Neural cell (in vitro differentiated cells): ENCODE data around the gene TLCD5. TPM values are rescaled to one million over a fixed set of nuclear protein-coding genes. Genes with fewer than 3 reads are reported as not detected.
A peak's percentile ranks its signal among the peaks of the same experiment; 100 is the strongest.

Experiments used
- H2AFZ ChIP-seq: fragments of 200-600, 300-800 bp; sonication (generic), shearing (Covaris generic); 2 replicates; pipeline ENCODE4 v1.6.0; 2014; ENCODE audit warnings: low read depth, mild to moderate bottlenecking, antibody characterized with exemption, low read length, moderate library complexity
- H3F3A ChIP-seq: fragments of 200-600 bp; shearing (Covaris generic); 2 replicates; pipeline ENCODE4 v1.6.1; 2016; ENCODE audit warnings: mild to moderate bottlenecking, moderate library complexity, mixed read lengths, antibody characterized with exemption, low read length; ENCODE audit not compliant: insufficient read depth, poor library complexity, severe bottlenecking
- H3K27ac ChIP-seq: fragments of 200-600, 300-800 bp; sonication (generic), shearing (Covaris generic); 2 replicates; pipeline ENCODE4 v1.5.1; 2014; ENCODE audit warnings: mild to moderate bottlenecking, low read length, moderate library complexity
- H3K27me3 ChIP-seq: fragments of 300-800, 200-600 bp; sonication (generic), shearing (Covaris generic); 2 replicates; pipeline ENCODE4 v1.6.0; 2014; ENCODE audit warnings: mild to moderate bottlenecking, low read depth, low read length, moderate library complexity; ENCODE audit not compliant: insufficient read depth
- H3K36me3 ChIP-seq: fragments of 300-800, 200-600 bp; sonication (generic), shearing (Covaris generic); 2 replicates; pipeline ENCODE4 v1.5.1; 2014; ENCODE audit warnings: mild to moderate bottlenecking, antibody characterized with exemption, low read length, moderate library complexity; ENCODE audit not compliant: insufficient read depth
- H3K4me2 ChIP-seq: fragments of 300-800, 200-600 bp; sonication (generic), shearing (Covaris generic); 2 replicates; pipeline ENCODE4 v1.6.0; 2014; ENCODE audit warnings: mild to moderate bottlenecking, low read length
- H3K4me3 ChIP-seq: fragments of 300-800, 200-600 bp; sonication (generic), shearing (Covaris generic); 2 replicates; pipeline ENCODE4 v1.5.1; 2014; ENCODE audit warnings: mild to moderate bottlenecking, low read length, moderate library complexity
- H3K79me2 ChIP-seq: fragments of 200-600 bp; shearing (Covaris generic); replicated peaks from 2 replicates; pipeline ENCODE4 v1.6.0; 2014; ENCODE audit warnings: mild to moderate bottlenecking, low read length, moderate library complexity; ENCODE audit not compliant: insufficient read depth
- H3K9ac ChIP-seq: fragments of 300-800, 200-600 bp; sonication (generic), shearing (Covaris generic); 2 replicates; pipeline ENCODE4 v1.6.1; 2016; ENCODE audit warnings: mild to moderate bottlenecking, low read length, mixed read lengths
- H3K9me2 ChIP-seq: fragments of 200-600 bp; shearing (Covaris generic); 2 replicates; pipeline ENCODE4 v1.6.1; 2016; ENCODE audit warnings: mild to moderate bottlenecking, low read length, mixed read lengths; ENCODE audit not compliant: insufficient read depth
- H3K9me3 ChIP-seq: fragments of 200-600, 300-800 bp; sonication (generic), shearing (Covaris generic); 2 replicates; pipeline ENCODE4 v1.6.1; 2016; ENCODE audit warnings: mild to moderate bottlenecking, mixed run types, low read length, moderate library complexity, mixed read lengths
- H4K20me1 ChIP-seq: fragments of 200-600 bp; shearing (Covaris generic); 2 replicates; pipeline ENCODE4 v1.6.1; 2016; ENCODE audit warnings: mild to moderate bottlenecking, mixed run types; ENCODE audit not compliant: insufficient read depth
- CTCF ChIP-seq: fragments of 450-650 bp; IDR thresholded peaks from 2 replicates; pipeline ENCODE4 v1.5.1; 2014; ENCODE audit warnings: antibody characterized with exemption, mild to moderate bottlenecking, moderate library complexity; ENCODE audit not compliant: poor library complexity, severe bottlenecking
- EP300 ChIP-seq: fragments of 450-650 bp; conservative IDR thresholded peaks from 2 replicates; pipeline ENCODE4 v1.6.1; 2014; ENCODE audit warnings: antibody characterized with exemption, mild to moderate bottlenecking, moderate library complexity; ENCODE audit not compliant: poor library complexity, severe bottlenecking
- EZH2 ChIP-seq: fragments of 200-600, 300-800 bp; shearing (Covaris generic), sonication (generic); IDR thresholded peaks from 2 replicates; pipeline ENCODE4 v1.6.1; 2014; ENCODE audit warnings: antibody characterized with exemption, low read length, borderline replicate concordance, mild to moderate bottlenecking; ENCODE audit not compliant: insufficient read depth, poor library complexity, severe bottlenecking
- MXI1 ChIP-seq: fragments of 450-650 bp; conservative IDR thresholded peaks from 2 replicates; pipeline ENCODE4 v1.6.1; 2014; ENCODE audit warnings: antibody characterized with exemption, mild to moderate bottlenecking; ENCODE audit not compliant: poor library complexity, severe bottlenecking
- POLR2AphosphoS5 ChIP-seq: IDR thresholded peaks from 2 replicates; pipeline ENCODE4 v1.6.1; 2012
- RAD21 ChIP-seq: fragments of 450-650 bp; conservative IDR thresholded peaks from 2 replicates; pipeline ENCODE4 v1.6.1; 2014; ENCODE audit warnings: antibody characterized with exemption, mild to moderate bottlenecking, moderate library complexity
- SMC3 ChIP-seq: fragments of 450-650 bp; conservative IDR thresholded peaks from 2 replicates; pipeline ENCODE4 v1.6.1; 2014; ENCODE audit warnings: antibody characterized with exemption, mild to moderate bottlenecking, moderate library complexity; ENCODE audit not compliant: poor library complexity
- TAF1 ChIP-seq: IDR thresholded peaks from 2 replicates; pipeline ENCODE4 v1.6.1; 2012; ENCODE audit warnings: low read depth
- polyA plus RNA-seq: library from polyadenylated mRNA; depleted of rRNA; stranded (reverse); fragments of >200 nt; gene quantifications from 2 replicates; pipeline ENCODE4 v1.2.3, GENCODE V29; 2014
- TF ChIP-seq, protein P1 (sequence below): IDR thresholded peaks from 2 replicates; pipeline ENCODE4 v1.6.1; 2012; ENCODE audit warnings: borderline replicate concordance

The TLCD5 gene
- polyA plus RNA-seq, 1 donor from 2014 or later, result 31.1 TPM

DNA sequence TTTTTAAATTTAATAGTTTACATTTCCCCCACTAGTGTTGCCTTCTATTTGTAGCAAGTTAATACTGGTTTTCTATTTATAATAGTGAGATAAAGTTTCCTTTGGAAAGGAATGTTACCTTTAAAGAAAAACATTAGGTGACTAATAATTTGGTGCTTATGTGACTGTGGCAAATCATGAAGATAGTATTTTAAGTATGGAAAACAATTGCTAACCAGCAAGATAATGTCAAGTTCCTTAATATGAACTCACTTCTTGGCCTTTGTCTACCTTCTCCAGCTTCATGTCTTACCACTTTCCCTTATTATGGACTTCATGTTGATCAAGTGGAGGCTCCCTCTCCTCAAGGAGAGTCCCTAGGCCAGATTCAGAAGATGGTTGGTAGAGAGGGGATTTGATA, 38.3 kb downstream of the TLCD5 start:
- H3F3A ChIP-seq, result no peaks in the 10 kb centered on the region
- H4K20me1 ChIP-seq, result no peaks in the 10 kb centered on the region
- no peaks in the 10 kb centered on the region for H3K9me2 ChIP-seq
- H3K9ac ChIP-seq, result no peak overlapping the region
- H3K9me3 ChIP-seq, result no peaks in the 10 kb centered on the region
- H2AFZ ChIP-seq, result no peak overlapping the region
- no peak overlapping the region for H3K4me2 ChIP-seq
- TF ChIP-seq MXI1 (no peak), CTCF (no peak), TAF1 (no peak), POLR2AphosphoS5 (no peak), EP300 (no peak), SMC3 (no peak), RAD21 (no peak)
- H3K4me3 ChIP-seq, result no peak overlapping the region
- H3K79me2 ChIP-seq, result peaks cover 18% of the 10 kb centered on the region
- no peaks in the 10 kb centered on the region for H3K36me3 ChIP-seq
- H3K27me3 ChIP-seq, result no peaks in the 10 kb centered on the region
- H3K27ac ChIP-seq, result no peak overlapping the region

- Histone ChIP-seq H3K36me3 (no peaks in the 10 kb centered on the region), H3K4me3 (no peak overlapping the region), H3F3A (no peaks in the 10 kb centered on the region), H3K9me2 (no peaks in the 10 kb centered on the region), H3K9me3 (no peaks in the 10 kb centered on the region), H2AFZ (no peak overlapping the region), H3K27me3 (no peaks in the 10 kb centered on the region), H4K20me1 (no peaks in the 10 kb centered on the region), H3K9ac (no peak overlapping the region), H3K4me2 (no peak overlapping the region), H3K79me2 (peaks cover 23% of the 10 kb centered on the region), H3K27ac (no peak overlapping the region)
- TF ChIP-seq RAD21 (no peak), POLR2AphosphoS5 (peak; percentile 23), EP300 (peak; percentile 69)
- TF ChIP-seq, protein P1, sequence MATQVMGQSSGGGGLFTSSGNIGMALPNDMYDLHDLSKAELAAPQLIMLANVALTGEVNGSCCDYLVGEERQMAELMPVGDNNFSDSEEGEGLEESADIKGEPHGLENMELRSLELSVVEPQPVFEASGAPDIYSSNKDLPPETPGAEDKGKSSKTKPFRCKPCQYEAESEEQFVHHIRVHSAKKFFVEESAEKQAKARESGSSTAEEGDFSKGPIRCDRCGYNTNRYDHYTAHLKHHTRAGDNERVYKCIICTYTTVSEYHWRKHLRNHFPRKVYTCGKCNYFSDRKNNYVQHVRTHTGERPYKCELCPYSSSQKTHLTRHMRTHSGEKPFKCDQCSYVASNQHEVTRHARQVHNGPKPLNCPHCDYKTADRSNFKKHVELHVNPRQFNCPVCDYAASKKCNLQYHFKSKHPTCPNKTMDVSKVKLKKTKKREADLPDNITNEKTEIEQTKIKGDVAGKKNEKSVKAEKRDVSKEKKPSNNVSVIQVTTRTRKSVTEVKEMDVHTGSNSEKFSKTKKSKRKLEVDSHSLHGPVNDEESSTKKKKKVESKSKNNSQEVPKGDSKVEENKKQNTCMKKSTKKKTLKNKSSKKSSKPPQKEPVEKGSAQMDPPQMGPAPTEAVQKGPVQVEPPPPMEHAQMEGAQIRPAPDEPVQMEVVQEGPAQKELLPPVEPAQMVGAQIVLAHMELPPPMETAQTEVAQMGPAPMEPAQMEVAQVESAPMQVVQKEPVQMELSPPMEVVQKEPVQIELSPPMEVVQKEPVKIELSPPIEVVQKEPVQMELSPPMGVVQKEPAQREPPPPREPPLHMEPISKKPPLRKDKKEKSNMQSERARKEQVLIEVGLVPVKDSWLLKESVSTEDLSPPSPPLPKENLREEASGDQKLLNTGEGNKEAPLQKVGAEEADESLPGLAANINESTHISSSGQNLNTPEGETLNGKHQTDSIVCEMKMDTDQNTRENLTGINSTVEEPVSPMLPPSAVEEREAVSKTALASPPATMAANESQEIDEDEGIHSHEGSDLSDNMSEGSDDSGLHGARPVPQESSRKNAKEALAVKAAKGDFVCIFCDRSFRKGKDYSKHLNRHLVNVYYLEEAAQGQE, result no peak
These were observed 40.4 kb downstream of the TLCD5 start for GRCh38 chr11:120365512-120365911.

- H3K27ac ChIP-seq, result no peak overlapping the region
- no peak overlapping the region for H3K9ac ChIP-seq
- H3K79me2 ChIP-seq, result peaks cover 52% of the 10 kb centered on the region
- H4K20me1 ChIP-seq, result no peaks in the 10 kb centered on the region
- H3K4me3 ChIP-seq, result no peak overlapping the region
- no peaks in the 10 kb centered on the region for H3K9me2 ChIP-seq
- TF ChIP-seq EP300 (no peak), TAF1 (no peak), POLR2AphosphoS5 (no peak), MXI1 (no peak), CTCF (no peak), SMC3 (no peak), RAD21 (no peak), EZH2 (no peak)
- TF ChIP-seq, protein P1, result no peak
- H3F3A ChIP-seq, result no peaks in the 10 kb centered on the region
- H3K9me3 ChIP-seq, result no peaks in the 10 kb centered on the region
- no peaks in the 10 kb centered on the region for H3K36me3 ChIP-seq
- H3K4me2 ChIP-seq, result no peak overlapping the region
- H3K27me3 ChIP-seq, result no peaks in the 10 kb centered on the region
- H2AFZ ChIP-seq, result no peak overlapping the region
These were observed 47.2 kb downstream of the TLCD5 start for GRCh38 chr11:120372296-120372695.
